LNCAP (cell line): ENCODE data around the gene ERFL.

Experiments used
- TF ChIP-seq, protein P1 (sequence below): fragments of 450-650 bp; IDR thresholded peaks from 2 replicates; pipeline ENCODE4 v1.5.1; 2017; ENCODE audit warnings: mild to moderate bottlenecking

ERFL gene

GRCh38 chr19:41915776-41916414 is 12.4 kb downstream of the ERFL start:
- TF ChIP-seq, protein P1, sequence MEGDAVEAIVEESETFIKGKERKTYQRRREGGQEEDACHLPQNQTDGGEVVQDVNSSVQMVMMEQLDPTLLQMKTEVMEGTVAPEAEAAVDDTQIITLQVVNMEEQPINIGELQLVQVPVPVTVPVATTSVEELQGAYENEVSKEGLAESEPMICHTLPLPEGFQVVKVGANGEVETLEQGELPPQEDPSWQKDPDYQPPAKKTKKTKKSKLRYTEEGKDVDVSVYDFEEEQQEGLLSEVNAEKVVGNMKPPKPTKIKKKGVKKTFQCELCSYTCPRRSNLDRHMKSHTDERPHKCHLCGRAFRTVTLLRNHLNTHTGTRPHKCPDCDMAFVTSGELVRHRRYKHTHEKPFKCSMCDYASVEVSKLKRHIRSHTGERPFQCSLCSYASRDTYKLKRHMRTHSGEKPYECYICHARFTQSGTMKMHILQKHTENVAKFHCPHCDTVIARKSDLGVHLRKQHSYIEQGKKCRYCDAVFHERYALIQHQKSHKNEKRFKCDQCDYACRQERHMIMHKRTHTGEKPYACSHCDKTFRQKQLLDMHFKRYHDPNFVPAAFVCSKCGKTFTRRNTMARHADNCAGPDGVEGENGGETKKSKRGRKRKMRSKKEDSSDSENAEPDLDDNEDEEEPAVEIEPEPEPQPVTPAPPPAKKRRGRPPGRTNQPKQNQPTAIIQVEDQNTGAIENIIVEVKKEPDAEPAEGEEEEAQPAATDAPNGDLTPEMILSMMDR = no peak

- TF ChIP-seq, protein P1 = no peak
Observed at GRCh38 chr19:41915021-41915775, 13.1 kb downstream of the ERFL start.

DNA sequence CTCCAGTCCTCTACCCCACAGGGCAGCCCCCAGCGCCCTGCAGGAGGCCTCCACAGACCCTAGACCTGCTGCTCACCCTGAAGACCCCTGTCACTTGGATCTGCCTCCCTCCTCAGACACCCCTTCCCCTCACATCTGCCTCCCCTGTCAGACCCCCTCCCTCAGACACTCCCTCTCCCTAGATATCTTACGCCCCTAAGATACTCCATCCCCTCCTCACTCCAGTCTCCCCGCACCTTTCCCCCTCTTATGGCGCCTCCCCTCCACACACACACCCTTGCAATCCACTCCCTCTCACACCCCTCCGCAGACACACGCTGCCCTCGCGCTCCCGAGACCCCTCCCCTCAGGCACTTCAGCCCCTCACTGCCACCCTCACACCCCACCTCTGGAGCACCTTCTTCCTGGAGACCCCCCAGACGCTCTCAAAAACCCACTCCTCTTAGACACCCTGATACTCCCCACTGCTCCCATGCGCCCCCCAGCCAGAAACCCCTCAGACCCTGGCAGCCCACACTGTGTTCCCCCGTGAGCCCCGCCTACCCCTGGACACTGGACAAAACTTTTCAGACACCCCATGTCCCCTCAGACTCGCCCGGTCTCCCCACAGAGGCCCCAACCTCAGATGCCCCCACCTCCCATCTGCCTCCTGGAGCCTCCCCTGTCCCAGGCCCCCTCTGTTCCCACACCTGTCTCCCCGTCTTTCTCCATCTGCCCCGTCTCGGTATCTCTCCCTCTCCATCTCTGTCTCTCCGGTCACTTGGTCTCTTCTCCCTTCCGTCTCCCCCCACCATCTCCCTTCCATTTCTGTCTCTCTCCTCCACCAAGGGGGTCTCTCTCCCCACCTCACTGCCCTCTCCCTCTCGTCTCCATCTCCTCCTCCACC is 14.5 kb downstream of the ERFL start:
- TF ChIP-seq, protein P1 = no peak

DNA sequence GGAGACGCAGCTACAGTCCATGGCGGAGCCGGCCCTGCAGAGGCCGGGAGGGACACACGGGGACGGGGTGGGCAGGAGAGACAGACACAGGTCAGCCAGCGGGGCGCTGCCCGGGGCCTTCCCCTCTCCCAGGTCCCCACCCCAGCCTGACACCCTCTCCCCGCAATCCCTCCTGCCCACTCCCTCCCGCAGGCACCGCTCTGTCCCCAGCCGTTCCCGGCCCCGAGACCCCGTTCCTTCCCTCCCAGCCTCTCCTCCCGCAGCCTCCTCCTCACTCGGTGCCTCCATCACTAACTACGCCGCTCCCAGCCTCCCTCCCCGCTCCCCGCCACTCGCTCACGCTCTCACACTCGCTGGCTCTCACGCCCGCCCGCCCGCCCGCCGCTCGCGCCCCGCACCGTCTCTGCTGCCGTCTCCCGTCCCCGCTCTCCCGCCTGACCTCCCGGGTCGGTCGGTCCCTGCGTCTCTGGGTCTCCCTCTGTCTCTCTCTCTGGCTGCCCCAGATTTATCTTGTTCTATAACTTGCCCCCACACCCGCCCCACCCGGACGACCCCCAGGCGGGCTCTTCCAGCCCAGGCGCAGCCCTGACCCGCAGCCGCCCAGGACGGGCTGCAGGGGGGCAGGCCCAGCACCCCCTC is 15.2 kb downstream of the ERFL start:
- TF ChIP-seq, protein P1 = no peak

DNA sequence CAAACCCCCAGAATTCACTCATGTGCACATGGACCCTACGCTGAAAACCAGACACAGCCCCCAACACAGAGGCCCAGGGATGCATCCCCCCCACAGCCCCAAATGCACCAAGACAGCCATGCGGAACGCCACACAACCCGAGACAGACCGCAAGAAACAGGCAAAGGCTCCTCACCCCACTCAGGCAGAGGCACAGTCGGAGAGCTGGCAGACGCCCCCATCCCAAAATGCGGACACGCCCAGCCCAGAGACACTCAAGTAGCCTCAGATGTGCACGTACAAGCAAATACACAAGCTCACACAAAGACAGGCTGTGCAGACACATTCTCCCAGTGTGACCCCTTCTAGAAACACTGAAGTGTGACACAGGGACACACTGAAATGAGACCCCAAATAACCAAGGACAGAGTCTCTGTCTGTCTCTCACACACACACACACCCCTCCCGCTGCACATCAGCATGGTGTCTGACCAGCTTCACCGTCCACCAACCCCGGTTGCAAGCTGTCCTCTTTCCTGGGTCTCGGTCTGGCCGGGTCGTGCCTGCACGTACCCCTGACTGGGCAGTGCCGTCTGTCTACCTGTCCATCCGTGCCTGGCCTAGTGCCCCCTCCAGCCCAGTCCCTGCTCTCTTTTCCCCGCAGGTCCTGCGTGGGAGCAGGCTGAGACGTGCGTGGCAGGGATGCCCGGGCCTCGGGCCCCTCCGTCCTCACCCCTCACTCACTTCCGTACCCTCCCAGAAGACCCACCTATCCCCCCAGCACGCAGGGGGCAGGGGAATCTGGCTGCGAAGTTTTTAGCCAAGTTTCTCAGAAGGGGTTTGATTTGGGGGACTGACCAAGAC is 16.1 kb downstream of the ERFL start:
- TF ChIP-seq, protein P1 = no peak

GRCh38 chr19:41910992-41911888 is 17.0 kb downstream of the ERFL start:
- TF ChIP-seq, protein P1 = no peak
